KMS-11 (cell line): ENCODE data around the gene LGR4.
A peak's percentile ranks its signal among the peaks of the same experiment; 100 is the strongest.
"Not testable (repeated sequence)": the region's sequence is repeated elsewhere in the genome, so short reads cannot be mapped to it uniquely, and the experiment has no call there.

ENCODE experiments used
- H2AFZ ChIP-seq: fragments of 200-600 bp; sonication (generic); 2 replicates; pipeline ENCODE4 v1.6.1; 2016; ENCODE audit warnings: antibody characterized with exemption, mixed run types, low read depth
- H3K27ac ChIP-seq: fragments of 200-600 bp; sonication (generic); 2 replicates; pipeline ENCODE4 v1.6.1; 2016; ENCODE audit warnings: mild to moderate bottlenecking, mixed run types
- H3K27me3 ChIP-seq: fragments of 200-600 bp; sonication (generic); 2 replicates; pipeline ENCODE4 v1.6.1; 2017; ENCODE audit warnings: mild to moderate bottlenecking, low read depth, mixed run types, moderate library complexity; ENCODE audit not compliant: insufficient read depth
- H3K36me3 ChIP-seq: fragments of 200-600 bp; sonication (generic); 2 replicates; pipeline ENCODE4 v1.6.1; 2017; ENCODE audit warnings: mild to moderate bottlenecking, mixed run types; ENCODE audit not compliant: insufficient read depth
- H3K4me1 ChIP-seq: fragments of 200-600 bp; sonication (generic); 2 replicates; pipeline ENCODE4 v1.6.1; 2016; ENCODE audit warnings: mild to moderate bottlenecking, low read depth, mixed run types; ENCODE audit not compliant: poor library complexity, severe bottlenecking
- H3K4me2 ChIP-seq: fragments of 200-600 bp; sonication (generic); 2 replicates; pipeline ENCODE4 v1.7.0; 2016; ENCODE audit warnings: mild to moderate bottlenecking, mixed run types
- H3K4me3 ChIP-seq: fragments of 200-600 bp; sonication (generic); IDR thresholded peaks from 2 replicates; pipeline ENCODE4 v1.6.1; 2017; ENCODE audit warnings: low read depth, low read length, mixed read lengths; ENCODE audit not compliant: insufficient read depth
- H3K79me2 ChIP-seq: fragments of 200-600 bp; sonication (generic); 2 replicates; pipeline ENCODE4 v1.6.1; 2016; ENCODE audit warnings: low read depth, mixed run types; ENCODE audit not compliant: insufficient read depth
- H3K9ac ChIP-seq: fragments of 200-600 bp; sonication (generic); 2 replicates; pipeline ENCODE4 v1.6.1; 2016; ENCODE audit warnings: mild to moderate bottlenecking, mixed run types
- H4K20me1 ChIP-seq: fragments of 200-600 bp; sonication (generic); 2 replicates; pipeline ENCODE4 v1.6.1; 2016; ENCODE audit warnings: mild to moderate bottlenecking, mixed run types; ENCODE audit not compliant: insufficient read depth
- CTCF ChIP-seq: fragments of 200-600 bp; sonication (generic); conservative IDR thresholded peaks from 2 replicates; pipeline ENCODE4 v1.6.1; 2017; ENCODE audit warnings: low read depth, mild to moderate bottlenecking, antibody characterized with exemption, low read length, moderate library complexity, mixed read lengths

The LGR4 gene

GRCh38 chr11:27472398-27473016 is at the start of gene LGR4:
LGR4 (minus strand) TSS chr11:27472790; CDS start chr11:27472302, 488 bp downstream.
- Histone ChIP-seq H3K27ac (no peak within 1 kb of the TSS), H3K9ac (peak within 1 kb of the TSS; percentile 51; the same call in 1 of the 2 replicates), H4K20me1 (no peaks in the 10 kb centered on the region), H3K4me1 (peaks cover 17% of the 10 kb centered on the region), H3K4me2 (peak within 1 kb of the TSS; percentile 87), H3K4me3 (peak within 1 kb of the TSS; percentile 31), H2AFZ (peak within 1 kb of the TSS; percentile 86), H3K79me2 (peaks cover 15% of the 10 kb centered on the region; the same call in 1 of the 2 replicates), H3K36me3 (no peaks in the 10 kb centered on the region), H3K27me3 (no peaks in the 10 kb centered on the region)
- no peak for TF ChIP-seq CTCF

- H3K79me2 ChIP-seq = no peaks in the 10 kb centered on the region
- H4K20me1 ChIP-seq = no peaks in the 10 kb centered on the region
- TF ChIP-seq CTCF = no peak
- no peaks in the 10 kb centered on the region for H3K27me3 ChIP-seq
- no peak overlapping the region for H3K4me2 ChIP-seq
- no peak overlapping the region for H2AFZ ChIP-seq
- no peak overlapping the region for H3K9ac ChIP-seq
- no peak overlapping the region for H3K4me3 ChIP-seq
- H3K4me1 ChIP-seq = no peaks in the 10 kb centered on the region
- H3K27ac ChIP-seq = no peak overlapping the region
- no peaks in the 10 kb centered on the region for H3K36me3 ChIP-seq
Observed at GRCh38 chr11:27520226-27520625, 47.6 kb upstream of the LGR4 start.

GRCh38 chr11:27518518-27518917 is 45.9 kb upstream of the LGR4 start:
- Histone ChIP-seq H3K4me1 (no peaks in the 10 kb centered on the region), H3K27ac (no peak overlapping the region), H3K36me3 (no peaks in the 10 kb centered on the region), H3K4me3 (no peak overlapping the region), H3K79me2 (no peaks in the 10 kb centered on the region), H4K20me1 (no peaks in the 10 kb centered on the region), H3K9ac (no peak overlapping the region), H3K27me3 (no peaks in the 10 kb centered on the region), H3K4me2 (no peak overlapping the region), H2AFZ (no peak overlapping the region)
- no peak for TF ChIP-seq CTCF

- H3K27ac ChIP-seq, H3K9ac ChIP-seq, H3K4me3 ChIP-seq, H2AFZ ChIP-seq, H3K79me2 ChIP-seq, H3K27me3 ChIP-seq, H4K20me1 ChIP-seq, H3K4me1 ChIP-seq, H3K36me3 ChIP-seq, H3K4me2 ChIP-seq: not testable (repeated sequence)
Observed at GRCh38 chr11:27517490-27517889, 44.9 kb upstream of the LGR4 start.

- Histone ChIP-seq H3K9ac (no peak overlapping the region), H3K36me3 (no peaks in the 10 kb centered on the region), H3K4me2 (no peak overlapping the region), H3K27me3 (no peaks in the 10 kb centered on the region), H3K79me2 (no peaks in the 10 kb centered on the region), H3K27ac (no peak overlapping the region), H4K20me1 (no peaks in the 10 kb centered on the region), H2AFZ (no peak overlapping the region), H3K4me3 (no peak overlapping the region), H3K4me1 (no peaks in the 10 kb centered on the region)
- TF ChIP-seq CTCF = no peak
Observed at GRCh38 chr11:27514558-27514957, 42.0 kb upstream of the LGR4 start.
